CD4-positive, alpha-beta T cell (primary cell): Measurements from ENCODE around the gene TBX15. TPM values are rescaled to one million over a fixed set of nuclear protein-coding genes. Genes with fewer than 3 reads are reported as not detected.

Experiments used
- ATAC-seq: fragments of 200-7000 bp; cut with Tn5 transposase; one replicate; pipeline ENCODE4 v1.10.0; 2022; ENCODE audit warnings: mild to moderate bottlenecking; ENCODE audit not compliant: poor library complexity
- CTCF ChIA-PET: fragments of 350-600 bp; sonication (Branson Sonifier 250); formaldehyde crosslinking; loops from one replicate; lab custom pipeline; 2021; ENCODE audit warnings: antibody characterized with exemption, inconsistent platforms; lab: Charles Lee
- POLR2A ChIA-PET: fragments of 350-600 bp; sonication (Branson Sonifier 250); formaldehyde crosslinking; loops from one replicate; lab custom pipeline; 2021; ENCODE audit warnings: antibody characterized with exemption, inconsistent platforms; lab: Charles Lee
- DNase-seq, 14 experiments: peaks; one replicate each; pipeline ENCODE4 v3.0.0-alpha.2; 2013 to 2020; ENCODE audit warnings: mixed read lengths in 2 of 14
- H3K27ac ChIP-seq, 2 donors: one replicate each; pipeline versions ENCODE4 v1.5.1 to v1.7.0; 2013; ENCODE audit warnings: low read length in 2 of 2, low read depth in 1 of 2, mild to moderate bottlenecking in 1 of 2
- H3K27me3 ChIP-seq, 2 experiments: 1 replicate in 1 of 2; 2 replicates in 1 of 2; pipeline versions ENCODE4 v1.6.1 to v1.7.0; 2013; ENCODE audit warnings: low read length in 2 of 2, control low read depth in 1 of 2, mild to moderate bottlenecking in 1 of 2, moderate library complexity in 1 of 2; ENCODE audit not compliant: insufficient read depth in 2 of 2, control insufficient read depth in 1 of 2
- H3K36me3 ChIP-seq: one replicate; pipeline ENCODE4 v1.6.1; 2013; ENCODE audit warnings: low read length, control low read depth; ENCODE audit not compliant: insufficient read depth
- H3K4me1 ChIP-seq: one replicate; pipeline ENCODE4 v1.6.1; 2013; ENCODE audit warnings: low read length, control low read depth; ENCODE audit not compliant: insufficient read depth
- H3K4me3 ChIP-seq: one replicate; pipeline ENCODE4 v1.5.1; 2013; ENCODE audit warnings: mild to moderate bottlenecking, low read length, moderate library complexity
- H3K9me3 ChIP-seq, 2 experiments: 1 replicate in 1 of 2; 2 replicates in 1 of 2; pipeline versions ENCODE4 v1.6.1 to v1.7.0; 2013; ENCODE audit warnings: low read length in 2 of 2, mild to moderate bottlenecking in 2 of 2, control low read depth in 1 of 2, moderate library complexity in 1 of 2; ENCODE audit not compliant: control insufficient read depth in 1 of 2, insufficient read depth in 1 of 2
- H3K27ac Mint-ChIP-seq: one replicate; pipeline ENCODE4 v1.8.0; 2020; ENCODE audit warnings: mixed read lengths
- H3K27me3 Mint-ChIP-seq: one replicate; pipeline ENCODE4 v1.8.0; 2021; ENCODE audit warnings: mixed read lengths
- H3K36me3 Mint-ChIP-seq: one replicate; pipeline ENCODE4 v1.8.0; 2021; ENCODE audit warnings: low read depth, mixed read lengths
- H3K4me1 Mint-ChIP-seq: one replicate; pipeline ENCODE4 v1.8.0; 2021; ENCODE audit warnings: low read depth, mixed read lengths
- H3K4me3 Mint-ChIP-seq: one replicate; pipeline ENCODE4 v1.8.0; 2020; ENCODE audit warnings: mild to moderate bottlenecking, mixed read lengths
- H3K9me3 Mint-ChIP-seq: one replicate; pipeline ENCODE4 v1.8.0; 2020; ENCODE audit warnings: mixed read lengths
- CTCF ChIP-seq: fragments of 200-600 bp; IDR thresholded peaks from one replicate; pipeline ENCODE4 v1.8.0; 2022; ENCODE audit warnings: antibody characterized with exemption, mild to moderate bottlenecking
- intact Hi-C, 2 experiments: fragments of 100-400 bp; cut with DNase I in 1 of 2; cut with micrococcal nuclease in 1 of 2; formaldehyde crosslinking; loops; one replicate each; pipeline versions ENCODE4 v1.15.1 to v1.9.0; 2023 to 2025; cut with DNase I, micrococcal nuclease
- total RNA-seq, 174 experiments: library from RNA in 2 of 174; stranded (reverse) in 2 of 174; gene quantifications; one replicate each; pipeline ENCODE4 v1.2.3 and lab custom pipeline; 2021 to 2026

TBX15 gene
- total RNA-seq, 2 experiments from 2014 or later, result not detected

GRCh38 chr1:118884946-118885345 is 103.2 kb downstream of the TBX15 start:
- Mint-ChIP-seq H3K27ac (no peak overlapping the region), H3K4me1 (no peaks in the 10 kb centered on the region), H3K27me3 (no peaks in the 10 kb centered on the region), H3K9me3 (no peaks in the 10 kb centered on the region), H3K4me3 (no peak overlapping the region), H3K36me3 (no peaks in the 10 kb centered on the region)
- no peaks in the 10 kb centered on the region for H3K36me3 ChIP-seq
- H3K9me3 ChIP-seq, result peaks cover 0 to 8% of the 10 kb centered on the region in 2 experiments
- TF ChIP-seq CTCF, result no peak
- no peak for DNase-seq
- no peak for ATAC-seq
- no peak overlapping the region for H3K27ac ChIP-seq
- H3K4me1 ChIP-seq, result no peaks in the 10 kb centered on the region
- ChIA-PET POLR2A (no interaction called here), CTCF (no interaction called here)
- H3K27me3 ChIP-seq, result no peaks in the 10 kb centered on the region
- intact Hi-C loops, result no loop called here
- no peak overlapping the region for H3K4me3 ChIP-seq

- Histone ChIP-seq H3K4me1 (no peaks in the 10 kb centered on the region), H3K27me3 (no peaks in the 10 kb centered on the region), H3K9me3 (peaks cover 0 to 8% of the 10 kb centered on the region in 2 experiments), H3K27ac (no peak overlapping the region), H3K4me3 (no peak overlapping the region), H3K36me3 (no peaks in the 10 kb centered on the region)
- no peak for ATAC-seq
- intact Hi-C loops, result no loop called here
- TF ChIP-seq CTCF, result no peak
- DNase-seq, result no peak
- no peaks in the 10 kb centered on the region for H3K4me1 Mint-ChIP-seq
- ChIA-PET POLR2A (no interaction called here), CTCF (no interaction called here)
- no peaks in the 10 kb centered on the region for H3K9me3 Mint-ChIP-seq
- no peak overlapping the region for H3K4me3 Mint-ChIP-seq
- H3K36me3 Mint-ChIP-seq, result no peaks in the 10 kb centered on the region
- no peaks in the 10 kb centered on the region for H3K27me3 Mint-ChIP-seq
- no peak overlapping the region for H3K27ac Mint-ChIP-seq
Observed at GRCh38 chr1:118881751-118882150, 106.4 kb downstream of the TBX15 start.

DNA sequence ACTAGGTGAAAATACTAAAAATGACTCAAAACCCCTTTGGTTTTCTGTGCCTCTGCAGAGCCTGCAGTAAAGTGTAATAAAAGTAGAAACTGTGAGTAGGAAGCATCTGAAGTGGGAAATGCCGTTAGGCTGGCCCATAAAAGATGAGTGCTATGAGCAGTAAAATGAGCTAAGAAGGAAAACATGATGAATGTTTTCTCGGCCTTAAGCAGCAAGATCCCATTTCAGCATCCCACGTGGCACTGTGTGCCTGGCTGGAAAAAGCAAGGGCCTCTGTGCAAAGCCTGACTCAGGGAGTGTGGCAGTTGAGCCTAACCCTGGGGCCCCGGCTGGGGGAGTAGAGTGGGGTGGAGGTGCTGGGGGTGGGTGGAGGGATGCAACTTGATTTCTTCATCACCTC is 109.5 kb downstream of the TBX15 start:
- no peak overlapping the region for H3K4me3 ChIP-seq
- Mint-ChIP-seq H3K27ac (no peak overlapping the region), H3K4me3 (no peak overlapping the region), H3K36me3 (no peaks in the 10 kb centered on the region), H3K9me3 (peaks cover 2% of the 10 kb centered on the region), H3K4me1 (no peaks in the 10 kb centered on the region), H3K27me3 (no peaks in the 10 kb centered on the region)
- DNase-seq, result no peak
- ATAC-seq, result no peak
- no peaks in the 10 kb centered on the region for H3K27me3 ChIP-seq
- no peak for TF ChIP-seq CTCF
- H3K9me3 ChIP-seq, result no peaks in the 10 kb centered on the region
- H3K36me3 ChIP-seq, result no peaks in the 10 kb centered on the region
- H3K4me1 ChIP-seq, result no peaks in the 10 kb centered on the region
- ChIA-PET CTCF (no interaction called here), POLR2A (no interaction called here)
- H3K27ac ChIP-seq, result no peak overlapping the region
- intact Hi-C loops, result no loop called here
